Vagina (tissue), 2 donors: Measurements from ENCODE around the gene PATE2.

Experiments used
- POLR2A ChIP-seq, 2 donors: fragments of 450-650 bp; IDR thresholded peaks; one replicate each; pipeline ENCODE4 v1.6.1; 2017; ENCODE audit warnings: antibody characterized with exemption in 2 of 2, mild to moderate bottlenecking in 2 of 2, moderate library complexity in 2 of 2
- POLR2AphosphoS5 ChIP-seq, 2 donors: sonication (generic); formaldehyde crosslinking; IDR thresholded peaks; one replicate each; pipeline ENCODE4 v1.9.0; 2017; ENCODE audit warnings: antibody characterized with exemption in 2 of 2, mild to moderate bottlenecking in 2 of 2, low read depth in 1 of 2; ENCODE audit not compliant: insufficient read depth in 1 of 2
- TF ChIP-seq, protein P1 (sequence below), 3 experiments: fragments of 450-650 bp in 2 of 3; fragments of 200-600 bp in 1 of 3; sonication (generic) in 1 of 3; IDR thresholded peaks; one replicate each; pipeline ENCODE4 v1.5.1; 2017 to 2019; ENCODE audit warnings: antibody characterized with exemption in 3 of 3, mild to moderate bottlenecking in 2 of 3, moderate library complexity in 2 of 3

GRCh38 chr11:125756050-125756449 lies 22.6 kb downstream of the PATE2 start:
- TF ChIP-seq, protein P1, sequence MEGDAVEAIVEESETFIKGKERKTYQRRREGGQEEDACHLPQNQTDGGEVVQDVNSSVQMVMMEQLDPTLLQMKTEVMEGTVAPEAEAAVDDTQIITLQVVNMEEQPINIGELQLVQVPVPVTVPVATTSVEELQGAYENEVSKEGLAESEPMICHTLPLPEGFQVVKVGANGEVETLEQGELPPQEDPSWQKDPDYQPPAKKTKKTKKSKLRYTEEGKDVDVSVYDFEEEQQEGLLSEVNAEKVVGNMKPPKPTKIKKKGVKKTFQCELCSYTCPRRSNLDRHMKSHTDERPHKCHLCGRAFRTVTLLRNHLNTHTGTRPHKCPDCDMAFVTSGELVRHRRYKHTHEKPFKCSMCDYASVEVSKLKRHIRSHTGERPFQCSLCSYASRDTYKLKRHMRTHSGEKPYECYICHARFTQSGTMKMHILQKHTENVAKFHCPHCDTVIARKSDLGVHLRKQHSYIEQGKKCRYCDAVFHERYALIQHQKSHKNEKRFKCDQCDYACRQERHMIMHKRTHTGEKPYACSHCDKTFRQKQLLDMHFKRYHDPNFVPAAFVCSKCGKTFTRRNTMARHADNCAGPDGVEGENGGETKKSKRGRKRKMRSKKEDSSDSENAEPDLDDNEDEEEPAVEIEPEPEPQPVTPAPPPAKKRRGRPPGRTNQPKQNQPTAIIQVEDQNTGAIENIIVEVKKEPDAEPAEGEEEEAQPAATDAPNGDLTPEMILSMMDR (IDR thresholded peaks at IDR 0.05), result no peak
- TF ChIP-seq POLR2A (IDR thresholded peaks at IDR 0.05), result no peak
- TF ChIP-seq POLR2AphosphoS5 (IDR thresholded peaks at IDR 0.05; ENCODE audit: insufficient read depth in 1 of 2, low read depth in 1 of 2), result no peak
